GM10847 (cell line): ENCODE measurements around the gene PRAME.

Source experiments
- POLR2A ChIP-seq: IDR thresholded peaks from 2 replicates; pipeline ENCODE4 v1.6.1; 2011; ENCODE audit not compliant: insufficient read length; ENCODE audit errors: extremely low read depth

The PRAME gene

GRCh38 chr22:22520667-22521602 lies 38.1 kb downstream of the PRAME start:
- no peak for TF ChIP-seq POLR2A

GRCh38 chr22:22520020-22520656 lies 38.9 kb downstream of the PRAME start, which contains the start of gene ZNF280A:
ZNF280A (minus strand) TSS chr22:22520270; CDS start chr22:22515630, 4,640 bp downstream.
- TF ChIP-seq POLR2A, result no peak

GRCh38 chr22:22519591-22519990 lies 39.5 kb downstream of the PRAME start:
- TF ChIP-seq POLR2A, result no peak

GRCh38 chr22:22516992-22517391 lies 42.1 kb downstream of the PRAME start:
- no peak for TF ChIP-seq POLR2A

- TF ChIP-seq POLR2A, result no peak
Measured at GRCh38 chr22:22515890-22516289, 43.2 kb downstream of the PRAME start.

GRCh38 chr22:22513619-22514018 lies 45.4 kb downstream of the PRAME start:
- TF ChIP-seq POLR2A, result no peak

GRCh38 chr22:22512951-22513350 lies 46.1 kb downstream of the PRAME start:
- TF ChIP-seq POLR2A, result no peak

- peak; percentile 37 for TF ChIP-seq POLR2A
Measured at GRCh38 chr22:22508274-22509176, 50.5 kb downstream of the PRAME start, which contains the start of gene ZNF280B. ZNF280B (minus strand) TSS chr22:22508742; CDS start chr22:22489398, 19,344 bp downstream.

GRCh38 chr22:22507743-22508273 lies 51.3 kb downstream of the PRAME start:
- TF ChIP-seq POLR2A, result no peak

GRCh38 chr22:22506736-22507135 lies 52.3 kb downstream of the PRAME start:
- TF ChIP-seq POLR2A, result no peak

- TF ChIP-seq POLR2A, result no peak
Measured at GRCh38 chr22:22498267-22498666, 60.8 kb downstream of the PRAME start.
